Neural cell (in vitro differentiated cells): ENCODE results near the gene CNNM1.

Experiments
- CTCF ChIP-seq: fragments of 450-650 bp; IDR thresholded peaks from 2 replicates; pipeline ENCODE4 v1.5.1; 2014; ENCODE audit warnings: antibody characterized with exemption, mild to moderate bottlenecking, moderate library complexity; ENCODE audit not compliant: poor library complexity, severe bottlenecking
- EP300 ChIP-seq: fragments of 450-650 bp; conservative IDR thresholded peaks from 2 replicates; pipeline ENCODE4 v1.6.1; 2014; ENCODE audit warnings: antibody characterized with exemption, mild to moderate bottlenecking, moderate library complexity; ENCODE audit not compliant: poor library complexity, severe bottlenecking
- EZH2 ChIP-seq: fragments of 200-600, 300-800 bp; shearing (Covaris generic), sonication (generic); IDR thresholded peaks from 2 replicates; pipeline ENCODE4 v1.6.1; 2014; ENCODE audit warnings: antibody characterized with exemption, low read length, borderline replicate concordance, mild to moderate bottlenecking; ENCODE audit not compliant: insufficient read depth, poor library complexity, severe bottlenecking

DNA sequence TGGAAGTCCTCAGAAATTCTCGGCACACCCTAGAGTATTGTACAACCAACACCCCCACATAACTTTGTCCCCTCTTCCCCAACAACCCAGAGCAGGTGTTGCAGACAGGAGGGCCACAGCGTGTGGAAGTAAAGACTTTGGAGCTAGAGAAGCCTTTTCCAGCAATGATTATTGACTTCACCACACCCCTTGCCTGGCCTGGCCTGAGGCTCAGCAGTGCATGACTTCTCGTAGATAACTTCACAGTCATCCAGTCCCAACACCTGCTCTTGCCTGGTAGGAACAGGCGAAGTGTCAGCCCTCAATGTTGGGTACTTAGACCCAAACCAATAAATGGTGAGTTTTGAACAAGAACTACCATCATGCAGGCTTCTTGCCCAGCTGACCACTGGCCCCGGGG, 64.5 kb downstream of the CNNM1 start:
- TF ChIP-seq EP300 = no peak
- no peak for TF ChIP-seq EZH2
- no peak for TF ChIP-seq CTCF
